NCI-H446 (cell line): ENCODE data around the gene KRTAP12-2.

ENCODE experiments used
- DNase-seq, 2 experiments: peaks; one replicate each; lab custom pipeline; 2025; lab: John Stamatoyannopoulos, UW

The KRTAP12-2 gene, protein sequence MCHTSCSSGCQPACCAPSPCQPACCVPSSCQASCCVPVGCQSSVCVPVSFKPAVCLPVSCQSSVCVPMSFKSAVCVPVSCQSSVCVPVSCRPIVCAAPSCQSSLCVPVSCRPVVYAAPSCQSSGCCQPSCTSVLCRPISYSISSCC

DNA sequence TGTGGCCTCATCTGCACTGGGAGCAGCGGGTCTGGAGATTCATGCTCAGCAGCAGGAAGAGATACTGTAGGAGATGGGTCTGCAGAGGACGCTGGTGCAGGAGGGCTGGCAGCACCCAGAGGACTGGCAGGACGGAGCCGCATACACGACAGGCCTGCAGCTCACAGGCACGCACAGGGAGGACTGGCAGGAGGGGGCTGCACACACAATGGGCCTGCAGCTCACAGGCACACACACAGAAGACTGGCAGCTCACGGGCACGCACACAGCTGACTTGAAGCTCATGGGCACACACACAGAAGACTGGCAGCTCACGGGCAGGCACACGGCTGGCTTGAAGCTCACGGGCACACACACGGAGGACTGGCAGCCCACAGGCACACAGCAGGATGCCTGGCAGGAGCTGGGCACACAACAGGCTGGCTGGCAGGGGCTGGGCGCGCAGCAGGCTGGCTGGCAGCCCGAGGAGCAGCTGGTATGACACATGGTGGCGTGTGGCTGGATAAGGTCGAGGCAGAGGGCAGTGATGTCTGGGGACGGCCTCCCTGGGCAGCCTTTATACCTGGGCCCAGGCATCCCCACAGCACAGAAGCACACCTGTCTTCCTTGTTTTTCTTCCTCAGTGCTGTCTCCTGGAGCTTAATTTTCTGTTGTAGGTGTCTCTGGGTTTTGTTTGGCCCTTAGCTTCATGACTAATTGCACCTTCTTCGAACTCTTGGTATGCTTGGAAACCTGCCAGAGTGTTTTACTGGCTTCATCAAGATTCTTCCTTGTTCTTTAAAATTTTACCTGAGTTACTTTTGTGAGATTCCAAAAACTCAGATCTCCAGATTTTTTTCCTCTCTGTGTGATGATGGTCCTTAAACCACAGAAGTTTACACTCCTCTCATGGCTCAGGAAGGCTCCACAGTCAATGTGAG is at the start of gene KRTAP12-2:
TSS of gene KRTAP12-2 (minus strand) at position 527 of the 920 bp plus-strand sequence. CDS start at position 486, 41 bp downstream.
- no peak for DNase-seq

DNA sequence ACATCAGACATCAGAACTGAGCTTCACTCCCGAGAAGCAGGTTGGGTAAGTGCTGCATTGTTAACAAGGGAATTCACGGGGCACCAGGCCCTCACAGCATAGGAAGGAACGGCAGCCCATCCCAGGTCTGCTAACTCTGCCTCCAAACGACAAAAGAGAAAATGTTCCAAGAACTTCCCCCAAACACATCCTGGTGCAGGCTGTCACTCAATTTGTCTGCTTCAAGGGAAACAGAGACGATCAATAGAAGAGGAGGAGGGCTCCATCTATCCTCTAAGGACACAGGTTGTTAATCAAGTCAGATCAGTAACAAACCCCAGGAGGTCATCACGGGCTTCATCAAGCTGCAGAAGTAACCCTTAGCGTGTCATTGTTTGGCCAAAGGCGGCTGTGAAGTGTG is 48.2 kb upstream of the KRTAP12-2 start:
- DNase-seq: no peak

DNA sequence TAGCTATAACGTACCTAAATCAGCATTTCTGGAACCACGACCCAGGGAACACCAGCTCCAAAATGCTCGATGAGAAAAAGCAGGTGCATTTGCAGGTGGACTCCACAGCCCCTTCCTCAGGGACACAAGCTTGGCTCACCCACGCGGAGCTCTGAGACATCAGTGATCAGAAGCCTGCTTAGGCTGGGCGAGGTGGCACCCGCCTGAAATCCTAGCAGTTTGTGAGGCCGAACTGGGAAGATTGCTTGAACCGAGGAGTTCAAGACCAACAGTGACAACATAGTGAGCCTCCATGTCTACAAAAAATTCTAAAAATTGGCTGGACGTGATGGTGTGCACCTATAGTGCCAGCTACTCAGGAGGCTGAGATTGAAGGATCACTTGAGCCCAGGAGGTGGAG is 47.1 kb upstream of the KRTAP12-2 start:
- DNase-seq: no peak

DNA sequence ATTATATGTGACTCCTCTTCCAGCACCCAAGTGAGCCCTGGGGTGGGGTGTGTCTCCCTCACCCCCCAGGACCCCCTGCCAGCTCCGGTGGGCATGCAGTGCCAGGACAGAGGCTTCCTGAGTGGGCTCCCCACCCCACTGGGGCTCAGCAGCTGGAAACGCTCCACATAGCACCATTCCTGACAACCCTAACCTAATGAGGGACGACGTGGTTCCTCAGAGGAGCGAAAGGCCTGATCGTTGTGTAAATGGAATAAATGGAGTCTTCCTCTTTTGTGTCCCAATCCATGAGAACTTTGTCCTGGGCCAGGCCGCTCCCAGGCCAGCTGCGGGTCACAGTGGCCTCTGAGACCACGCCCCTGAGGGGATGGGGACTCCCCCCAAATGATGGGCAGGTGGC is 46.4 kb upstream of the KRTAP12-2 start:
- no peak for DNase-seq

DNA sequence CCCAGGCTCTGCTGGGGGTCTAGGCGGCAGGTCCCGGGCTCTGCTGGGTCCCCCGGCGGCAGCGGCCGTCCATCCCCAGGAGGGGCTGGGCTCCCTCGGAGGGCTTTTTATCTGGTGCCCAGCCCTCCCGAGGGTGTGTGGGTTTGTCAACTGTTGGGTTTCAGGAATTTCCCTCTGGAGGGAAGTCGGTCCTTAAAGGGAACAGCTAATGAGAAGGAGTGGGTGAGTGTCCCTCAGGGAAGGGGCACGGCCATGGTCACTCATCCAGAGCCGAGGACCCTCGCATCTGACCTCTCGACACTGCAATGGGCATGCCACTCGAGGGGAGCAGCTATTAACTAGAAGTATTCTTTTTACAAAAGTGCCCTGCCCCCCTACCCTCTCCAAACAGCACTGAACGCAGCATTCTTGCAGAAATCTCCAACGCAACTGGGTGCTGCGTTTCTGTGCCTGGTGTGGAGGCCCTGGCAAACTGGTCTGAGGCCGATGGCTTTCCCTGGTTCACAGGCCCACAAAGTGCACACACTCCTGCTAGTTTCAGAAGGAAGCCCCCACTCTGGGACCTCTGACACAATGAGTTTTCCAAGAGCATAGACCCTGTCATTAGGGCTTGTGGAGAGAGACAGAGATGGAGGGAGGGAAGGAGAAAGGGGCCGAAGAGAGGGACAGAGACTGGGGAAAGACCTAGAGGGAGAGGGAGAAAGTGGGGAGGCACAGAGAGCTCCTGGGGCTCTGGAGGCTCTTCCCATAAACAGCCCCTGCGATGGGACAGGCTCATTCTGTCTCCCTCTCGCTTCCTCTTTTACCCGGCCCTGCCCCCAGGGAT is 45.7 kb upstream of the KRTAP12-2 start:
- no peak for DNase-seq

DNA sequence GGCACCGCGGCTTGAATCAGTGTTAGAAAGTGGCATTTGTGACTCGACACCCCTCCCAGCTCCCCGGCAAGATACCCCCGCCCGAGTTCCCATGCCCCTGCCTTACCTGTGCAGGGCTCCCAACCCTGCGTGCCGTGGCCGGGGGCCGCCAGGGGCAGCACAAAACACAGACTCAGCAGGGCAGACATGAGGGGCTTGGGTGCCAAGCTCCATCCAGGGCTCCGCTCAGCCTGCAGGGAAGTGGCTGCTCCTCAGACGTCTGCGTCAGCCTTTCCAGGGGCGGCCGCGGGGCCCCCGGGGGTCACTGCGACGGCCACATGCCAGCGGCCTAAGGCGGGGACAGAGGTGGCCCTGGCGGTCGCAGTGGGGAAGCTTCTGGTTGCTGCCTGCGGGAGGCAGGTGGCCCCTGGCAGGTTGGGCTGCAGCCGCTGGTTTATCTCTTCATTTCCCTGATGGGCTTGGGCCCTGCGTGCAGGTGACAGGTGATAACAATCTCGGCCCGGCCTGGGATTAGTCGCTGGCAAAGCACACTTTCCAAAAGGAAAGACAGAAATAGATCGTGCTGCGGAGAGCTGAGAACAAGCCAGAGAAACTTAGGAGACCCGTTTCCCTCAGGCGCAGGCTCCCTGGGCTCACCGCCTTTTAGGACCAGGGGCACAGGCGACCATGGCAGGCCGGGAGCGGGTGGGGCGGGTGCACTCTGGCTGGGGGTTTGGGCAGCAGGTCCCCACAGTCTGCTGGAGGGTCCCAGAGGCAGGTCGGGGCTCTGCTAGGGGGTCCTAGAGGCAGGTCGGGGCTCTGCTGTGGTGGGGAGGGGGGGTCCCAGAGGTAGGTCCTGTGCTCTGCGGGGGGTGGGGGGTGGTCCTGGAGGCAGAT is 44.8 kb upstream of the KRTAP12-2 start, which contains the start of gene TSPEAR:
TSS of gene TSPEAR (minus strand) at position 246 of the 876 bp plus-strand sequence. CDS start at position 188, 58 bp downstream.
- no peak for DNase-seq

DNA sequence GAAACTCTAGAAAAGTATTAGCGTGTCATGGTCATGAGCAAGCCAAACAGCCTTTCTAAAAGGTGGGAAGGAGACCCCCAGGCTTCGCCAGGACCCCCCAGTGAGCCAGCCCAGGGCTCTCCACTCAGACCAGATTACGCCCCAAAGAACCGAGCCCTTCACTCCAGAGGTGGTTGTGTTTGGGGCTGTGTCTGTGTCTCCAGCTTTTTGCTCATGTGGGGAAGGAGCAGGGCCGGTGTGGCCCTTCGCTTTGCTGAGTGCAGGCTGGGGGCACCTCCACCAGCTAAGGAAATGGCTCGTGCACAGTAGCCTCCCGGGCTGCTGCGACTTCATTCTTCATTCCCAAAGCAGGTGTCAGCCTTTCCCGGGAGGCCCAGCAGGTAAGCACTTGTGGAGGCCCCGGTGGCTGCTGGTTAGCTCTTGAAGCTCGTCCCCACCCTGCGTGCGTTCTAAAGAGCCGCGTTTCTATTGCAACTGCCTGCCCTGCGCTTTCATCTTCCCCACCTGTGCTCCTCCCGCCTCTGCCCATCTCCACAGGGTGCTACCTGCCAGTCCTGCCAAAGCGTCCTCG is 44.1 kb upstream of the KRTAP12-2 start:
- no peak for DNase-seq

DNA sequence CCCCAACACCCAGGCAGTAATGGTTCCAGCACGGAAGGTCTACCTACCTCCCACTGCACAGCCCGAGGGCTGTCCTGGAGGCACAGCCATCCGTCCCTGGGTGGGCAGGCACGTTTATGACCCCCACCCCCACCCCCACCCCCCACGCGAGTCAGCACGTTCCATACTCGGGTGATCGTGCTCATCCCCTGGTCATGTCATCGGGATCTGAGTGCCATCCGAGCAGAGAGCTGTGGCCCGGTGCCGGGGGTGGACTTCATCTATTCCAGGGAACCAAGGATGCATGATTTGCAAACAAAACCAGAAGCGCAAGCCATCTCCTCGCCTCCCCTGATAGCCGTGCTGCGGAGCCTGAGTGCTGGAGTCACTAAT is 43.6 kb upstream of the KRTAP12-2 start:
- DNase-seq: no peak

DNA sequence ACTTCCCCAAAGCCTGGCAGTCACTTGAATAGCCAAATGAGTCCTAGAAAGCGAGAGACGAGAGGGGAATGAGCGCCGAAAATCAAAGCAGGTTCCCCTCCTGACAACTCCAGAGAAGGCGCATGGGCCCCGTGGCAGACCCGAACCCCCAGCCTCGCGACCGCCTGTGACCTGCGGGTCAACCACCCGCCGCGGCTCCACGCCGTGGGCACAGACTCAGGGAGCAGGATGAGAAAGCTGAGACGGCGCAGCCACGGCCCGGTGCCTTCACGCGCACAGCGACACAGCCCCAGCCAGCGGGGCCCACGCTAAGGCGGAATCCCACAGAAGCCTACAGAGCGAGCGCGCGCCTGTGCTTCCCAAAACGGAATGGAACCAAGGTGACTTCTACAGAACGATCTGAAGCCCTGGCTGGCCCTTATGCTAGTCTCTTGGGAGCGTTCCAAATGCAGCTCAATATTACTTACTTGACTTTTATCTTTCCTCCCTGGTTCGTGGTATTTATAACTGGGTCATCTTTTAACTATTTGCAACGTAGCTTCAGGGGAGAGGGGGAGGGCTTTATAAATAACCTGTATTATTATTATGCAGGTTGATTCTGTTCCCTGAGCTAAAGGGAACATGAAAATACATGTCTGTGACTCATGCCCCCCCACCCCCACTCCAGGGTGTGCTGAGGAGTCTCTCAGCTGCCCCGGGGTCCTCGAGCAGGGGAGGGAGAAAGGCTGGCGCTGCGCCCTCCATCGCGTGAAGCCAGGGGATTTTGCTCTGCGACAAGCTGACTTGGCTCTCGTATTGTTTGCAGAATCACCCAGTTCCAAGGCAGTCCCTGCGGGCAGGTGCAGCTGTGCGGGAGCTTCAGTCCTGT is 42.9 kb upstream of the KRTAP12-2 start:
- no peak for DNase-seq

DNA sequence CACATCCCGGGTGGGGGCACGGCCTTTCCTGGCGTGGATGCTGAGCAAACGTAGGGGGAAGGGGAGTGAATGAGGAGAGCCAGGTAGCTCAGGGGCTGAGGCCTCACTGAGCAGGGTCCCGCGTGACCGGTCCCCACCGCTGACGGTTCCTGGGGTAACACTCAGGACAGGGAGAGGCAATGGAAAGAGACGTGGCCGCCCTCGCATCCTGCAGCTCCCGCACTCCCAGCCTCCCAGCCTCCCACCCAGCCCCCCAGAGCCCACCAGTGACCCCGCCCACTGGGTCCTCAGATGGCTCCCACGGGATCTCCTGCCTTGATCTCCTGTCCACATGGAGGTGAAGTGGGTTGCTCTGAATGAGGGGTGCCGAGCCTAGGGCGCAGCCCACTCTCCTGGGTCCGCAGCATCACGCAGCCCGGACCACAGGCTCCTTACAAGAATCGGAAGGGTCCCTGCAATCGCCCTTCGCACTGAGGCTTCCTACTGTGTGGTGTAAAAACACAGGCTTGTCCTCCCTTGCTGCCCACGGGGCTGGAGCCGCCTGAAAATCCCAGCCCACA is 42.2 kb upstream of the KRTAP12-2 start:
- no peak for DNase-seq

DNA sequence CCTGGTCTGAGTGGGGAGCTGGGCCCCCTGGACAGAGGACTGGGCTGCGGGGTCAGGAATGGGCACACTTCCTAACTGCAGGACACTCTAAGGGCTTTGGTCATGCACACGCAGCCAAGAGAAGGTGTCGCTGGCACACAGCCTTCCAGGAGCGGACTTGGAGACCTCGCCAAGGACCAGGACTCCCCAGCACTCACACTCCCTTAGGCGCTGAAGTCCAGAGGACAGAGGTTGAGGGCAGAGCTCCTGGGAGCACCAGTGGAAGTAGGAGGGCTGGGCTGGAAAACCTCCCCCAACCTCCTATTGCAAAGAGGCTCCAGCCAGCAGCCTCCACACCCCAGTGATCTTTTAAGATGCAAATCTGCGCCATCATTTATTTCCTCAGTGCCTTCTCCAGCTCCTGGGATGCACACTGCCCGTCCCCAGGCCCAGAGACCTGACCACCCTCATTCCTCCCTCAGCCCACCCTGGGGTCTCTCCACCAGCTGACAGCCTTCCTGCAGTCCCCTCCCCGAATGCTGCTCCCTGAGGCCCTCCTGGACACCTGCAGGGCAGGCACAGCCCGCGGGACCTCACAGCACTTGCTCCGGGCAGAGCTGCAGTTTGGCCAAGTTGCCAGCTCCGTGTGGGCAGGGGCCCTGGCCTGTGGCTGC is 41.6 kb upstream of the KRTAP12-2 start:
- no peak for DNase-seq

DNA sequence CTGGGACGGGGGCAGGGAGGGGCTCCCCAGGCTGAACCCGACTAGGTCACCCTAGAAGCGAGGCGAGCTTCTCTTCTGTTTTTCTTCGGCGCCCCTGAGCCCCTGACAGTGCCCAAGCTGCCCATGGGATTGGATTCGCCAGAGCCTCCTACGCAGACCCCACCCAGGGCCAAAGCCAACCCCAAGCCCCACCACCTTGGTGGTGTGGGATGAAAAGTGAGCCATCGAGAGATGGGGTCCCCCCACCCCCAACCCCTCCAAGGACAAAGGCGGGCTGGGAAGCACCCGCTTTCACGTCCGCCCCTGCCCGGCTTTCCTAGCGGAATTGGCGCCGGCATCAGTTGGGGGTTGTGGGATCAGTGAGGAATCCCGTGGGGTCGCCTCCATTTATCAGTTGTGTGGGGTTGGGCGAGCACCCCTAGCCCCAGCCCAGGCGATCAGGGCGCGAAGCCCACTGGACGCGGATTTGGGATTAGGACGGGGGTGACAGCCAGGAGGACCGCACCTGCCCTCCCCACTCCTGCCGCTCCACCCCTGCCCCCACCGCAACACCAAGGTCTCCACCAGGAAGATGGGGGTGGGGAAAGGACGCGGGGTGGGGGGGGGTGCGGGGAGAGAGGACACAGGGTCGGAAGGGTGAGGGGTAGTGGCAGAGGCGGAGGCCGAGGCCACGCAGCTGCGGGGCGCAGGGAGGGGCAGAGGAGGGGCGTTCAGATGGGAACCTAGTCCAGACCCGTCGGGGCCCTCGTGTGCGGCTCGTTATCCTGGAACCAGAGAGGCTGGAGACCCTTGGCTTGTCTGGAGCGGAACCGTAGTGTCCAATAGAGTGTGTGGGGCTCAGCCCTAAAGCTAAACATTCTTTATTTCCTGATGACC is 40.2 kb upstream of the KRTAP12-2 start:
- DNase-seq: no peak

DNA sequence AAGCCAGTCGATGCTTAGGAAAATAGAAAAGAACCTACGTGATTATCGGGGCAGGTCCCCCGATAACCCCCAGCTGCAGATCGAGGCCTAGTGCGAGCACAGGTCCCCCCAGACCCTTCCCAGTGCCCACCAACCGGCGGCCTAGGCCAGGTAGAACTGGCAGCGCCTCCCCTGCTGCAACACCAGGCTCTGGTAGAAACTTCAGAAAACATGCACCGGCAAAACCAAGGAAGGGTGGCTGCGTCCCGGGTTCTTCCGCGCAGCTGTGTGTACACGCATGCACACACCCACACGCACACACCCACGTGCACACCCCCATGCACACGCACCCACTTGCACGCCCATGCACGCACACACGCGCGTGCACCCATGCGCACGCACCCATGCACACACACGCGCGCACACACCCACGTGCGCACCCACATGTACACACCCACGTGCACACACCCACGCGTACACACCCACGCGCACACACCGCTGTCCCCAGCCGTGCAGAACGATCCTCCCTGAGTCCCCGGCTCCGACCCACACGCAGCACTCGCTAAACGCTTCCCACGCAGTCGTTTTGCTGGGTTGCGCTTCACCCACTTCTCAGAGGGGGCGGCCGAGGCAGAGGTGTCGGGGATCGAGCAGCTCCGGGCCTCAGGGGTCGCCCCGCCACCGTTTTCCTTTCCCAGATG is 39.4 kb upstream of the KRTAP12-2 start:
- no peak for DNase-seq

DNA sequence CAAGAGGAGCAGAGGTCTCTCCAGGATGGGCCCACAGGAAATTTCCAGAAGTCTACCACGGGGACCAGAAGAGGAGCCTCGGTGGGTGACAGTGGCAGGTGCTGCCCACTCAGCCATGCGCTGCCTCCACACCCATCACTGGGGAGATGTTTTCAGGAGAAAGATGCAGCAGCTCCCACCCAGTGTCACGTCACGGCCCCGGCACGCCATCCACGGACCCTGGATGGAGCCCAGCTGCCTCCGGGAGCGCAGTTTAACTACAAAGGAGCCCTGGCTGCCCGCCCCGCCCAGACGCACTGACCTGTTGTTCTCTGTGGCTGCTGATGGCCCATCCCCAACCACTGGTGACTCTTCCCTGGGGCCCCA is 37.9 kb upstream of the KRTAP12-2 start:
- DNase-seq: no peak

DNA sequence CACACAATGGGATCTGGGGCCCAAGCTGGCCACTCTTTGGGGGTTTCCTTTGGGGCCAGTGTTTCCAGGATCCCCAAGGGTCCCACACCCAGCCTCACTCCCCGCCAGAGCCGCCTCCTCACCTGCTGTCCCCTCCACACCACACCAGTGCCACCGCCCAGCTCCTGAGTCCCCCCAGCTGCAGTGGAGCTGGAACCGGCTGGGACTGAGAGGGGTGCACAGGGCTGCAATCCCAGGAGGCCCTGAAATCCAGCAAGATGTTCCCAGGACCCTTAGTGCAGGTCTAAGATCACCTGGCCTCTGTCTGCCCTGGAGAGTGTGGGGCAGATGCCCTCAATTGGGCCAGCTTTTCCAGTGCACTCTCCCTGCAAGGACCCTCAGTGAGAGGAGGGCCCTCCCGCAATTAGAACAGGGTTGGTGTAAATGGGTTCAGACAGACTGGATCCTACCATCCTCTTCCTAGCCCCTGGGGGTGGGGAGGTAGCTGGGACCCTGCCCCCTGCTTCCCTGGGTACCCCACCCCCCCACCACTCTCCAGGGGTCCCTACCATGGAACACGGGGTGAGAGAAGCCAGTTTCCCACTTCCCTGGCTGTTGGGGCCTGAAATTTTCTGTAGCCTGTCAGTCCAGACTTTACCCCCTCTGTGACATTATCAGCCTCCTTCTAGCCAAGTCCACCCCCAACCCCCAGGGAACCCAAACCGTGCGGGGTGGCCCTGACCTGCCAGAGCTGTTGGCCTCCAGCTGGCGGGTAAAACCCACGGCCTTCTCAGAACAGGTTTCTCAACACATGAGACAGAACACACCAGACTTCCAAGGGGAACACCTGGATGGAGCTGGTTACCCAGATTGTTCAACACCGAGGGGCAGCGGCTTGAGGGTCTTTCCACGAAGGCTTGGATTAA is 37.3 kb upstream of the KRTAP12-2 start:
- DNase-seq: no peak

DNA sequence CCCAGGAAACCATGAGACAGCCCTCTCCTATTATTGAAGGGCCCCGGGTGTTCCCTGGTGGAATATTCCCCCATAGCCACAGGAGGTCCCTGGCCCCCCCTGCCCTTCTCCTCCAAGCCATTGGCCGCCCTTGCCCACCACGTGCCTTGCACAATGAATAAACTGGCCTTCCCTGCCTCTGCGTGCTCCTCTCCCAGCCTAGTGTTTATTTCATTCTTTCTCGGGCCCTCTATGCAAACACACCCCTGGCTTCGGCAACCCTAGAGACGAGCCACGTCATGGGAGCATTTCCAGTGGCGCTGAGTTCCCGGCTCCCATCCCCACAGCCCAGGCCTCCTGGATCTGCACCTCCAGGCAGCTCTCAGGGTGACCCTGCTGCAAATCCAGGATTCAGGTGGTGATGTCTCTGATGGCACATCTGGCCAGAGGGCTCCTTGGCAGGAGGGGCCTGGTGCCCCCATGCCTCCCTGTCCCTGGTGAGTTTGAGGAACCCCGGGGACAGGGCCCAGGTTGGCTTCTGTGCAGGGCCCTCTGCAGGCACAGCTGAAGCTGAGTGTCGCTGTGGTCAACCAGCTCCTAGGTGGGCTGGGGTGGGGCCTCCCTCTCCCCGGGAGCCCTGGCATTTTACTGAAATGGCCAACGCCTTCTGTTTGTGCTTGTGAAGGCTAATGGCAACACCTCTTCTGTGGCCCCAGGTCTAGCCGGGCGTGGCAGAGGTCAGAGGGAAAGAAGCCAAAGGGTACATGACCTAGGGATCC is 36.4 kb upstream of the KRTAP12-2 start:
- DNase-seq: no peak
